HG03439 (cell line): ENCODE data around the gene TSPOAP1.

Experiments used
- ATAC-seq: cut with Tn5 transposase; IDR thresholded peaks from one replicate; pipeline ENCODE4 v1.9.1; 2021; ENCODE audit warnings: mild to moderate bottlenecking, moderate library complexity; ENCODE audit not compliant: unreplicated experiment

Gene TSPOAP1

DNA sequence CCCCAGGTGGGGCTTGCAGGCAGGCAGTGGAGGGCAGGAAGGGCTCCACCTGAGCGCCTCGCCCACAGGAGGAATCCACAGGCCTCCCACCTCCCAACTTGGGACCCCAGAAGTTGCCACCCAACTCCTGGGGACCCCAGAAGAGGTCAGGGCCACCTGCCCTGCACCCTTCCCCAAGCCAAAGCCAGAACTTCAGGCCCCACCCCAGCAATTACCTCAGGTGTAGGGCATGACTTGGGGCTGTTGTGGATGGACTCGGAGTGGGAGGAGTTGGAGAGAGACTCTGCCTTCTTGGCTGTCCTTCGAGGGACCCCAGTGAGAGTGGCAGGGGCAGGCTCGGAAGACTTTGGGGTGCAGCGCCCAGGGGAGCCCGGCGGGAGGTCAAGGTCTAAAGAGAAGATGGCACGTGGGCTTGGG lies 10.5 kb downstream of the TSPOAP1 start:
- no peak for ATAC-seq

DNA sequence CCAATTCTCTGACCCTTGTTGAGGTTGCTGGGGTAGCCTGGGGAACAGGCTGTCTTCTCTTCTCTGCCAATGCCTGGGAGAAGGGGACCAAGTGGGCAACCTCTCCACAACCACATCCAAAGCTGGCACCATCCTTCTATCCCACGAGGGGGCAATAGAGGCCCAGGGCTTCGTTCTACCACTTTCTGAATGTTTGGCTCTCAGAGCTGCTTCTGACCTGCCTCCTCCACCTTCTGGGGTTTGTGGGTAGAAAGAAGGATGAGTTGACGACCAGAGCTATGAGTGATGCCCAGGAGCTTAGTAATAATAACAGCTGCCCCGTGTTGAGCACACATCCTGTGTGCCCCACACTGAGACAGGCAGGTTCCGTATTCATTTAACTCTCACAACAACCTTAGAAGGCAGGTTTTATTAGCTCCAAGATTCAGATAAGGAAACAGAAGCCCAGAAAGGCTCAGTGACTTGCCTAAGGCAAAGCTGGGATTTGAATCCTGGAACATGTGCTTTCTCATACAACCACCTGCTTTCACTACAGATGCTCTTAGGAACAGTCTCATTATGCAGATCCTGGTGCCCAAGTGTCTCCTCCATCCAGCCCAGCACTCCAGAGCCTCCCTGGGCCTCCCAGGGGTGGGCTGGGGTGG lies 11.1 kb downstream of the TSPOAP1 start:
- peak; percentile 51 for ATAC-seq

DNA sequence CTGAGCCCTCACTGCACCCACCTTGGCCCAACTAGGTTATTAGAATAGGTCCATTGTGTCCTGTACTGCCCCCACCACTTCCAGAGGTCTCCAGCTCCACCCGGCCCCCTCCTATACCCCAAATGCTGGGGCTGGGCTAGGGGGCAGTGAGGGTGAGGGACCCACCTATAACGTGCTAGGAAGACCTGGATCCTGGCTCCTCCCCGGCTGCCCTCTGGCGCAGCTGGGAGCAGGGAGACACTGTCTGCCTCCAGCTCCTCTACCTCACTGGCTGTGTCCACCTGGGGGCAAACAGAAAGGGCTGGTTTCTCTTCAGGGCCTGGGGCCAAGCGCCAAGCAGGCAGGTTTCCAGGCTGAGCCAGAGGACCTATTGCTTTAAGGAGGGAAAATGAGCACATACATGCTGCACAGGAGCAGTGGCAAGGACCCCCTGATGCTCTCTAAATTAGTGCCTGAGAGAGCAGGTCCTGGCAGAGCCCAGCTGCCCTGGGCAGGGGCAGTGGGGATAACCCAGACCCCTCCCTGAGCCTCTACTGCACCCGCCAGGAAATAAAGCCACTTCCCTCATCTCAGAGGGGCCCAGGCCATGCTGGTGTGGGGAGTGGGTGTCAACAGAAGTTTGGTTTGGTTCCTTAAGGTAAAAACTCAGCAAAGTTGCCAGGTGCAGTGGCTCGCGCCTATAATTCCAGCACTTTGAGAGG lies 12.2 kb downstream of the TSPOAP1 start:
- ATAC-seq, result no peak

DNA sequence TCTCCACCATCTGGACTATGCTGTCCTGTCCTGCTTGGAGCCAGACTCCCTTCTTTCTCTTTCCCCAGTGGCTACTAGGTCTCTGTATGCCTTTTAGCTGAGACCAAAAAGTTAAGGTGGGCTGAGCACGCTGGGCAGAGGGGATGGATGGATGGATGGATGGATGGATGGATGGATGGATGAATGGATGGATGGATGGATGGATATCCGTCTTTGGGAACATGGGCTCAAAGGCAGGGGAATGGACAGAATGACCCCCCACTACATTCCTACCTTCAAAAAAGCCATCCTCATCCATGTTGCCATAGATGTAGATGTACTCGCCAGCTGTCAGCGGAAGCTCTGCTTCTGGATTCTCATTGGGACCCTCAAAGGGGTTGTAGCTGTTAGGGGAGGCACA lies 12.8 kb downstream of the TSPOAP1 start:
- ATAC-seq, result no peak

DNA sequence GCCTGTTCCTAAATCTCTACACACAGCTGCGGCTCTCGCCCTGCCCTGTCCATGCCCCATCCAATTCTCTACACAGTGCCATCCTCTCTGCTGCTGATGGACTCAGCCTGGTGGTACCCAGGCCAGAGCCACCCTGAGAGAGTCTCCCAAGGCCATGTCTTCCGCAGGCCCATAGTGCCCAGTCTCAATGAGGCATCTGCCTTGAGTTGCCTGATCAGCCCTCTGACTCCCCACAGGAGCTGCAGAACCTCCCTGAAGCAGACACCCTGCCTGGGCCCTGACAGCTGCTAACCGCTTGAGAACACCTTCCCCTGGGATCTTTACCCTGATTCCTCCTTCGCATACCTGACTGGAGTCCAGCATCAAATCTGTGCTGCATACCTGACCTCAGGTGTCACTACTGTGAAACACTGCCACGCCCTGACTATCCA lies 13.3 kb downstream of the TSPOAP1 start:
- ATAC-seq, result no peak

DNA sequence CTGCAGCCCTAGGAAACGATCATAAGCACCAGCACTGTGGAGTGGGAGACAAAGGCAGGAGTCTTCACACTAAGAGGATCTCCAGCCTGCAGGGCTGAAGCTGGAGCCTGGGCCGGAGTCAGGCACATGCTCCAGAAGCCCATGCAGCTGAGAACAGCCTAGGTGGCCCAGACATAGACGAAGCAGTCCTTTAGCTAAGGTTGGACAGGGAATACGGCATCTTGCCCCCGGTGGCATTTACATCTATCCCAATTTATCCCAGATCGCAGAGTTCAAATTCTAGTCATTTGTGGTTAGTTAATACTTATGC lies 13.9 kb downstream of the TSPOAP1 start:
- no peak for ATAC-seq

DNA sequence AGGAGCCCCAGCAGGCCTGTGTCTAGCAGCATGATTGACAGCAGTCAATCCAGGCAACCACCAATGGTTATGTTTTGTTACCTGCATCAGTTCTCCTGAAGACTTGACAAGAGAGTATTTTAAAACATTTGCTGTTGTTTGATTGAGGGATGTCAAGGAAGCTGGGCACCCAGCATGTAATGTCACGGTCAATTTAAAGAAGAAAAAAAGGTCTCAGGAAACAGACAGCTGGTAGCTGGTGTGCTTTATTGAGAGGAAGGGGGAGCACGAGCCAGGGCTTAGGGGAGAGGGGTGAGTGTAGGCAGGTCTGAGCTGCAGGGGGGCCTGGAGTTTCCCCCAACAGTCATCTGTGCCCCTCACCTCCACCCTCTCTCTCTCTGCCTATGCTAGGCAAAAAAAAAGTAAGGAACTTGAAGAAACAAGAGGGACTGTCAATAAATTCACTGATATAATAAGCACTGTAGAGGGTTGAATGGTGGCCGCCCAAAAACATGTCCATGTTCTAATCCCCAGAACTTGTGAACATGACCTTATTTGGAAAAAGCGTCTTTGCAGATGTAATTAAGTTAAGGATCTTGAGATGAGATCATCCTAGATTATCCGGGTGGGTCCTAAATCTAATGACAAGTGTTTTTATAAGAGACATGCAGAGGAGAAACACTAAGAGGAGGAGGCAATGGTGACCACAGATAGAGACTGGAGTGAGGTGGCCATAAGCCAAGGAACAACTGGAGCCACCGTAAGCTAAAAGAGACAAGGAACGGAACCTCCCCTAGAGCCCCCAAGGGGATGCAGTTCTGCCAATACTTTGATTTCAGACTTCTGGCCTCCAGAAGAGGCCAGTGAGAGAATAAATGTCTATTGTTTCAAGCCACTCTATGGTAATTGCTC lies 14.5 kb downstream of the TSPOAP1 start:
- no peak for ATAC-seq

DNA sequence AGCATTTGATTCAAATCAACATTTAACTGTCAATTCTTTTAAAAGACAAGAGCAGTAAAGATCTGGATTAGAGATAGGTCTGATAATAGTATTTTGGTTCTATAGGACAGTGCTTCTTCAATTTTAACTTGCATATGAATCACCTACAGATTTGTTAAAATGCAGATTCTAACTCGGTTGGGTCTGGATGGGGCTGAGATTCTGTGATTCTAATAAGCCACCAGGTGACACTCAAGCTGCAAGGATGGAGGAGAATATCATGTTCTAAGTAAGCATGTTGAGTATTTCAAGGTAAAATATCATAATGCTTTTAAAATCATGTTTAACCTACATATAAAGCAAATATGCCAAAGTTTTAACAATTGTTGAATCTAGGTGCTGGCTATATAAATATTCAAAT lies 15.8 kb downstream of the TSPOAP1 start:
- no peak for ATAC-seq

DNA sequence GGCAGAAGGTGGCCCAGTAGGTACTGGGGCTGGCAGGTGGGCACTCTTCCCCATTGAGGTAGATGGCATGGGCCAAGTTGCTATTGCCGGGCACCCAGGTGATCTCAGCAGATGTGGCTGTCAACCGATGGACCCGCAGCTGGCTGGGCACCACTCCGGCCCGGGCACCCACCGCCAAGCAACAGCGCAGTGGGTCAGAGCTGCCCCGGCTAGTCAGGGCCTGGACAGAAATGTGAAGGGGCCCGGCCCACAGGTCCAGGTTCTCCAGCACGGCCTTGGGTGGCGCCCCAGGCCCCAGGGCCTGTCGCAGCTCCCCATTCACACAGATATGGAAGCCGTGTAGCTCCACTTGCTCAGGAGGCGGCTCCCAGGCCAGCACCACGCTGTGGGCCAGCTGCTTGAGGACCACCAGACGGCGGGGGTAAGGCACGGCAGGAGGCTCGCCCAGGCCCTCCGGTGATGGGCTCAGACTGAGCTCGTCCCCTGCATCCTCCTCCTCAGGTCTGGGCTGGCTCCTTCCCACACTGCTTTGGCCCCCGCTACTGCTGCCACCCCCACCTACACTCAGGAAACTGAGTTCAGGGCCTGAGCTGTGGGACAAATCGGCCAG lies 16.5 kb downstream of the TSPOAP1 start:
- no peak for ATAC-seq

DNA sequence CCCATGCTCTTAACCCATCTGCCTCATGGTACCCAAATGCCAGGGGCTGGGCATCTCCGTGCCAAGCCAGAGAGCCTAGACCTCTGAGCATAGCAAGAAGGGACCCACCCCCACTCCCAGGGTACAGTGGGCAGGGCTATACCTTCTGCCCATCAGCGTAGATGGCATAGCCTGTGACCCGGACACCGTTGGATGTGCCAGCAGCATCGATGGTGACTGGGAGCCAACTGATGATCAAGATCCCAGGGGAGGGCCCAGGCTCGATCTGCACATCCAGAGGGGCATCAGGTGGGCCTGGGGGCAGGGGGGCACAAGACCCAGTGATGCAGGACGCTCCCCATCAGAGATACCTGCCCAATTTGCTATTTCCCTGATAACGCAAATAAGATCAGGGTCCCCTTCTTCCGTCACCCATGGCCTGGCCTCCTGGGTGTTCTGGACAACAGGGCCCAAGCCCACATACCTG lies 17.1 kb downstream of the TSPOAP1 start:
- ATAC-seq, result no peak

DNA sequence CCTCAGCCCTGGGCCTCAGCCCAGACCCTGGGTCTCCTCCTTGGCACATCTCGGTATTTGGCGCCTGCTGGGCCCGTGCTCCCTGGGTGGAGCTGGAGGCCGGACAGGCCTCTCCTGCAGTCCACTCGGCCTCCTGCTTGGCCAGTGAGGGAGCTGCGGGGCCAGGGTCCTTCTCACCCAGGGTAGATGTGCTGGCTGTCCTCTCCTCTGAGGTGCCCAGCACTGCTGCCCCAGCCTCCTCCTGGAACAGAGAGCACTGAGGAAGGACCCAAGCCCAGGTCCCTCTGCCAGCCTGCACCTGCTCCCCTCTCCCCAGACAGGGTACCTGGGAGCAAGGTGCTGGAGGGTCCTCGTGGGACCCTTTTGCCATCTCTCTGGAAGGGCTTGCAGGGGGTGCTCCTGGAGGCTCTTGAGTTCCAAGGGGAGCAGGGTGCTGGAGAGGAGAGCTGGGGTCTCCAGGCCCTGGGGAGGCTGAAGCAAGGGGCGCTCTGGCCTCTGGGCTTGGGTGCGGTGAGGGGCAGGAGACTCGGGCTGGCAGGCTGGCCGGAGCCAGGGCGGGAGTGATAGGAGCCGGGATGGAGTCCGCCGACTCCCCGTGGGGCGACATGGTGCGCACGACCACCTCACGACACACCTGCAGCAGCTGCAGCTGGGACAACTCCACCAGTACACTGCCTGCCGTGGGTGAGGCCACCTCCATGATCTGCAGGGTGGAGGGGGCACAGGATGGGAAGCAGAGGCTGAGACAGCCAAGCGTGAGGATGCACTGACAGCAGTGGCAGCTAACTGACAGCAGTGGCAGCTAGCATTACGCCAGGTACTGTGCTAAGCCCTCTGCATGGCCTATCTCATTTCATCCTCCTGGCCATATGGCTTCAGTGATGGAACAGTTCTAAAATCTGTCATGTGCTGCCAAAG lies 17.8 kb downstream of the TSPOAP1 start:
- no peak for ATAC-seq

DNA sequence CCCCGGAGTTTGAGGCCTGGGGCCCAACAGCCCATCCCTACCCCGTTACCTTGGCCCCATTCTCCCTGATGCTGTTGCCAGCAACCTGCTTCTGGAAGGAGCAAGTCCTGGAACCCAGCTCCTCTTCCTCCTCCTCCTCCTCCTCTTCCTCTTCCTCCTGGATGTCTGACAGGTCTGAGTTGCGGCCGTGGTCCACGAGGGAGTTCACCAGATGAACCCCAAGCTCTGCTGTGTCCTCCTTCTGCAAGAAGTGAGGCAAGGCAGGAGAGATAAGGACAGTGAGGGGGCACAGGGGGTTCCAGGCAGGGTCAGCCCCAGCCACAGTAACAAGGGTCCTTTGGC lies 18.7 kb downstream of the TSPOAP1 start:
- no peak for ATAC-seq

DNA sequence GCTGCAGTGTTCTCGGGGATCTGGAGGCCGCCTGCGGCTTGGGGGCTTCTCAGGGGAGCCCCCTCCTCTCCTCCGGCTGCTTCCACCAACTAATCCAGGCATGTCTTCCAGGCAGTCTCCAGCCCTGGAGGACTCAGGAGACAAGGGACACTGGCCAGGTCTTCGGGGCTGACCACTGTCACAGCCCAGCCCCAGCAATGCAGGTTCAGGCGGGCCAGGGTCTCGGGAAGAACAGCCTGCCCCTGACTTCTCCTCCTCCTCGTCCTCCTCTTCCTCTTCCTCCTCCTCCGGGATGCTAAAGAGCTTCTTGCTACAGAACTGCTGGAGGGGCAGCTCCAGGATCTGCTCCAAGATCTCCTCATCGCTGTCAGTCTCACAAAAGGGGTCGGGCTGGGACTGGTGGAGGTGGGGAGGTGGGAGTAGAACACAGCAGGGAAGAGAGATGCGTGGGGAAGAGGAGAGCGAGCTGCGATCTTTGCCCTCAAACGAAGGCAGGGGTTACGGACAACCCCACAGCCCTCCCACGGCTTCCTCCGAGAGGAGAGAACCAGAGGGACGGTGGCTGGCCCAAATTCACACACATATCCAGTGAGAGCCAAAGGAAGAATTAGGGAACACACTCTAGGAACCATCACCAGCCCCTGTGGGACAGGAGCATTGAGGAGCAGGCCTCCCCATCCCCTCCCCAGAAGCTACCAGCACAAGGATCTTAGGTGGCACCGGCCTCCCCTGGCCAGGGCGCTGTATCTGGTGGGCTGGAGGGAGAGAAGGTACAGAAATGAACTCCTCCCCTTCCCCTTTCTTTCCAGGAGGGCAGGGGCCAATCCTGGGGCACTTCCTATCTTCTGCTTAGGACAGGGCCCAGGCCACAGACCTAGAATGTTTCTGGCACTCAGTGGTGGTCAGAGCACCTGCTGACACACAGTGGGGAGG lies 19.3 kb downstream of the TSPOAP1 start:
- no peak for ATAC-seq

DNA sequence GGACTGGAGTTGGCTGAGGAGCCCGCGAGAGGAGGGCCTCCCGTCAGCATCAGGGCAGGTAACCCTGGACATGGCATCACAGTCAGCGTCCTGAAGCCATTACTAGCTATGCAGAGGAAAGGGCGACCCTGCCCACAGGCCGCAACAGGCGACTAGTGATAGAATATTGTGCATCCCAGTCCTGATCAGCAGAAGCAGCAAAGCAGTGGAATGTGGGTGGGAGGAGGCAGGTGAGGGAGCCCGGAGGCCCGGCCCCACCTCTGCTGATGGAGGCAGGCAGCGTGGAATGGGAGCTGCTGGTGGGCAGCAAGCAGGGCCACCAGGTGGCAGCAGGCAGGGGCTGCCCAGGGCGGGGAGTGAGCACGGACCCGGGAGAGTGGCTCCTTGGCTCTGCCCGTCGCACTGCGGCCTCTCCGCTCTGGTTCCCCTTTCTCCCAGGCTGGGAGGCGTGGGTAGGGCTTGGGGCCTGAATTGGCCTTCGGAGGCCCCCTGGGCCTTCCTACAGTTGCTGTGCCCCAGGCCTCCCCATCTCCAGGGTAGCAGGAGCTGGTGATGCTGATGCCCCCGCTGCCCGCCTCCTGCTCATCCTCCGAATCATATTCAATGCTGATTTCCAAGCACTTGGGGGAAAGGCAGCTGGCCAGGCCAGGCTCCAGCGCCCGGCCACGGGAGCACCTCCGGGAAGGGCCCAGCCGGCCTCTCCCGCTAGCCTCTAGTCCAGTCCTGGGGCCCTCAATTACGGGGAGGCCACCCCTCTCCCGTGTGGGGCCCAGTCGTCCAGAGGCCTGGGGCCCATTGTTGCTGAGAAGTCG lies 20.2 kb downstream of the TSPOAP1 start:
- ATAC-seq, result no peak

DNA sequence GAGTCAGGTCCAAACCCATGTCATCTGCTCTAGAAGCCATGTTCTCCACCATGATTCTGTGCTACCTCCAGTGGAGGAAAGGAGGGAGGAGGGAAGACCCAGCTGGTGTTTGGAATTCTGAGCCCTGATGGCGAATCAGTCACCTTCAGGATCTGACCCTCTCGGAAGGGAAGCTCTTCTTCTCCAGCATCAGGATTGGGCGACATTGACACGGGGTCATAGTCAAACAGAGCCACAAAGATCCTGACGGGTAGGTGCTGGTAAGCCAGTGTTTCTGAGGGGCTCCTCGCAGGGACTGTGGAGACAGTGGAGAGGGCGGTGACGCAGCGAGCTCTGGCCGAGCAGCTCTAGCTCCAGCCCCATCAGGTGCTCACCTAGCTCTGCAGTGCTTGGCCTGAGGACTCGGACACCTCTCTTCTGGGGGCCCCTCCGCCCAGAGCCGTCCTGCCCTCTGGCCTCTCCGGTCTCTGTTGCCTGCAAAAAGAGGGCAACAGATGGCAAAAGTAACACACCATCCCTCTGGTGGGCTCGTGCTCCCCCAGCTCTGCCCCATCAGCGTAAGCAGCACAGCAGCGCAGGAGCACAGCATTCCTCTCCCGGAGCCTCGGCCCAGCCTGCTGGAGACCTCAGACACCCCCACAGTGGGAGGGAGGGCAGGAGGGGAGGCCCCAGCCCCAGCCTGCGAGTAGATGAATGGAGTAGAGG lies 21.0 kb downstream of the TSPOAP1 start:
- ATAC-seq, result no peak

DNA sequence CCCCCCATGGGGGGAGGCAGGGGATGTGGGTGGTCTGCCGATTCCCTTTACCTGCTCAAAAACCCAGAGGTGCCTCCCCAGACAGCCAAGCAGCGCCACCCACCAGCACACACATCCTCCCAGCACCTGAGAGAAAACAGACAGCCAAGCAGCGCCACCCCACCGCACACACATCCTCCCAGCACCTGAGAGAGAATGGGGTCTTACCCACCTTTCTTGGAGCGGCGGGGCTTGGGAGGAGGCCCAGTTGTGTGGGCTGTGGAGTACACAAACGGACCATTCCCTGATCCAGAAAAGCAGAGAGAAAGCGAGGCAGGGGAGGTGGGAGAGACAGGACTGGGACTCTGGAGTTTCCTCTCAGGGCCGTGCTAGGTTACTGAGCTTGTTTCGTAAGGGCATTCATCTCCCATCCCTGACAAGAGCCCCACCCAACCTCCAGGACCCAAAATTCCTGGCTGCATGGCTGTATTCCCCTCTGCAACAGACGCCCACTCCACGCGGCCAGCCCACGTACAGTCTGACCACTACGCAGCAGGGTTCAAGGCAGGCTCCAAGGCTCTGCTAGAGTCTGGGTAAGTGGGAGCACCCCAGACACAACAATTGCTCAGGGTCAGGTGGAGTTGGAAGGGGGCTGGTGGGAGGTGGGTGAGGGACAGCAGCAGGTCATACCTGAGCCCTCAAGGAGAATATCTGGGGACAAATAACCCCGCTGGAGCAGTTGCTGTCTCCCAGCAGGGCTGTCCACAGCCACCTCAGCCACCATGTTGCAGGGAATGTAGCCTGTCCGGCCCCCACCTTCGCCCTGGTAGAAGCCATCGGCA lies 22.3 kb downstream of the TSPOAP1 start:
- no peak for ATAC-seq

DNA sequence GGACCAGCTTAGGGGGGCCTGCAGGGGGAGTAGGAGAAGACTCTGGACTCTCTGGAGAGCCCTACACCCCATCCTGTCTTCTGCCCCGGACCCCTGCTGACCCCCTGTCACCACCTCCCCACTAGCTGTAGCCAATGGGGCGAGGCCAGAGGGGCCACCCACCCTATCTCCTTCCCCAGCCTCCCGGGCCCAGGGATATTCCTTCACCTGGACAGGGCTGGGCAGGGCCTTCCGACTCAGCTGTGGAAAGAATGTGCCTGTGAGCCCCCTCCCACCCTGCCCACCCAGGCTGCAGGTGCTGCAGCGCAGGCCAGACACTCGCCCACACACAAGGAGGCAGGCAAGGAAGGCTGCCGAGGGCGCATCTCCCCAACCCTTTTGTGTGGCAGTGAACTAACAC lies 23.0 kb downstream of the TSPOAP1 start:
- ATAC-seq, result no peak
